Measurements from ENCODE around the gene ZNF280B.

- TF ChIP-seq EZH2 (IDR thresholded peaks at IDR 0.05; ENCODE audit: insufficient read depth, poor library complexity, severe bottlenecking): no peak
- TF ChIP-seq EZH2phosphoT487 (IDR thresholded peaks at IDR 0.05; ENCODE audit: insufficient read depth, low read depth): no peak
Observed at GRCh38 chr22:22556995-22557925, 48.7 kb upstream of the ZNF280B start.
